Hepatocyte (in vitro differentiated cells): ENCODE measurements around the gene HSPA12A. TPM values are rescaled to one million over a fixed set of nuclear protein-coding genes. Genes with fewer than 3 reads are reported as not detected.

Source experiments
- DNase-seq: peaks from one replicate; pipeline ENCODE4 v3.0.0-alpha.2; 2016; ENCODE audit warnings: low spot score
- H2AFZ ChIP-seq: fragments of 200-600 bp; sonication (generic); 2 replicates; pipeline ENCODE4 v1.6.0; 2016; ENCODE audit warnings: antibody characterized with exemption, mild to moderate bottlenecking
- H3K27ac ChIP-seq: fragments of 200-600 bp; sonication (generic); 2 replicates; pipeline ENCODE4 v1.5.1; 2016; ENCODE audit warnings: mild to moderate bottlenecking
- H3K27me3 ChIP-seq: fragments of 200-600 bp; sonication (generic); 2 replicates; pipeline ENCODE4 v1.6.1; 2016
- H3K36me3 ChIP-seq: fragments of 200-600 bp; sonication (generic); replicated peaks from 2 replicates; pipeline ENCODE4 v1.5.1; 2016; ENCODE audit warnings: low read depth; ENCODE audit not compliant: insufficient read depth
- H3K4me1 ChIP-seq: fragments of 200-600 bp; sonication (generic); 2 replicates; pipeline ENCODE4 v1.5.1; 2016; ENCODE audit warnings: mild to moderate bottlenecking, moderate library complexity; ENCODE audit not compliant: insufficient read depth
- H3K4me2 ChIP-seq: fragments of 200-600 bp; sonication (generic); 2 replicates; pipeline ENCODE4 v1.6.0; 2016
- H3K4me3 ChIP-seq: fragments of 200-600 bp; sonication (generic); 2 replicates; pipeline ENCODE4 v1.5.1; 2016; ENCODE audit warnings: mild to moderate bottlenecking
- H3K79me2 ChIP-seq: fragments of 200-600 bp; sonication (generic); 2 replicates; pipeline ENCODE4 v1.6.0; 2017; ENCODE audit warnings: mild to moderate bottlenecking
- H3K9me2 ChIP-seq: fragments of 200-600 bp; sonication (generic); replicated peaks from 2 replicates; pipeline ENCODE4 v1.6.0; 2017; ENCODE audit warnings: mild to moderate bottlenecking; ENCODE audit not compliant: insufficient read depth
- H3K9me3 ChIP-seq: fragments of 200-600 bp; sonication (generic); 2 replicates; pipeline ENCODE4 v1.5.1; 2016; ENCODE audit warnings: low read depth, mild to moderate bottlenecking
- H4K20me1 ChIP-seq: fragments of 200-600 bp; sonication (generic); 2 replicates; pipeline ENCODE4 v1.6.0; 2016; ENCODE audit warnings: mild to moderate bottlenecking; ENCODE audit not compliant: insufficient read depth, poor library complexity, severe bottlenecking
- CTCF ChIP-seq: fragments of 200-600 bp; sonication (generic); IDR thresholded peaks from 2 replicates; pipeline ENCODE4 v1.5.1; 2016; ENCODE audit warnings: antibody characterized with exemption, mild to moderate bottlenecking; ENCODE audit not compliant: poor library complexity
- EZH2 ChIP-seq: fragments of 200-600 bp; sonication (generic); IDR thresholded peaks from 2 replicates; pipeline ENCODE4 v1.6.1; 2016; ENCODE audit warnings: antibody characterized with exemption, mild to moderate bottlenecking, borderline replicate concordance
- EZH2phosphoT487 ChIP-seq: fragments of 200-600 bp; sonication (generic); IDR thresholded peaks from one replicate; pipeline ENCODE4 v1.6.1; 2018; ENCODE audit warnings: antibody characterized with exemption, mild to moderate bottlenecking, low read depth, moderate library complexity; ENCODE audit not compliant: unreplicated experiment, severe bottlenecking
- WGBS: methylation state at CpG from one replicate; pipeline ENCODE4 v1.1.6; 2016; ENCODE audit warnings: low lambda C conversion rate; ENCODE audit errors: missing lambda C conversion rate; 5-methylcytosine and 5-hydroxymethylcytosine counted together
- polyA plus RNA-seq: library from polyadenylated mRNA; unstranded; fragments of >200 nt; fragmentation: Nextera tagmentation; extraction: Ambion mirVana; gene quantifications from 2 replicates; pipeline ENCODE4 v1.2.1, GENCODE V29; 2016
- total RNA-seq: library from RNA; depleted of rRNA; stranded (reverse); fragments of >200 nt; gene quantifications from 2 replicates; pipeline ENCODE4 v1.2.3, GENCODE V29; 2014

Gene HSPA12A
- total and polyA plus RNA-seq, 2 experiments from 2014 or later: 8.7 to 9.9 TPM

GRCh38 chr10:116764979-116765378 is 22.6 kb upstream of the HSPA12A start:
- Histone ChIP-seq H3K4me2 (no peak overlapping the region), H3K9me3 (no peaks in the 10 kb centered on the region), H3K27me3 (no peaks in the 10 kb centered on the region), H3K9me2 (no peaks in the 10 kb centered on the region), H3K79me2 (no peaks in the 10 kb centered on the region), H2AFZ (no peak overlapping the region), H3K27ac (no peak overlapping the region), H3K4me3 (no peak overlapping the region), H4K20me1 (no peaks in the 10 kb centered on the region), H3K4me1 (peaks cover 12% of the 10 kb centered on the region), H3K36me3 (no peaks in the 10 kb centered on the region)
- DNase-seq: no peak
- TF ChIP-seq EZH2 (no peak), CTCF (no peak), EZH2phosphoT487 (no peak)

GRCh38 chr10:116763440-116763839 is 21.1 kb upstream of the HSPA12A start:
- H3K36me3 ChIP-seq: no peaks in the 10 kb centered on the region
- no peaks in the 10 kb centered on the region for H3K9me3 ChIP-seq
- no peak overlapping the region for H3K4me2 ChIP-seq
- peaks cover 12% of the 10 kb centered on the region for H3K4me1 ChIP-seq
- no peak overlapping the region for H2AFZ ChIP-seq
- no peaks in the 10 kb centered on the region for H3K9me2 ChIP-seq
- WGBS: 86% methylated on average over 2 of the region's 2 CpGs
- no peak overlapping the region for H3K4me3 ChIP-seq
- H3K27ac ChIP-seq: no peak overlapping the region
- H4K20me1 ChIP-seq: no peaks in the 10 kb centered on the region
- no peaks in the 10 kb centered on the region for H3K79me2 ChIP-seq
- no peak for TF ChIP-seq EZH2phosphoT487
- TF ChIP-seq EZH2: no peak
- no peak for TF ChIP-seq CTCF
- no peaks in the 10 kb centered on the region for H3K27me3 ChIP-seq
- no peak for DNase-seq

GRCh38 chr10:116761883-116762282 is 19.5 kb upstream of the HSPA12A start:
- Histone ChIP-seq H3K36me3 (no peaks in the 10 kb centered on the region), H3K4me1 (peaks cover 3% of the 10 kb centered on the region), H3K9me2 (no peaks in the 10 kb centered on the region), H3K4me2 (no peak overlapping the region), H3K27me3 (no peaks in the 10 kb centered on the region), H3K27ac (no peak overlapping the region), H3K4me3 (no peak overlapping the region), H3K79me2 (no peaks in the 10 kb centered on the region), H2AFZ (no peak overlapping the region), H4K20me1 (no peaks in the 10 kb centered on the region), H3K9me3 (no peaks in the 10 kb centered on the region)
- 76% methylated on average over 5 of the region's 5 CpGs for WGBS
- DNase-seq: no peak
- TF ChIP-seq EZH2 (no peak), CTCF (no peak), EZH2phosphoT487 (no peak)

- Histone ChIP-seq H3K4me1 (no peaks in the 10 kb centered on the region), H3K36me3 (no peaks in the 10 kb centered on the region), H3K27ac (no peak overlapping the region), H3K79me2 (no peaks in the 10 kb centered on the region), H4K20me1 (no peaks in the 10 kb centered on the region), H3K27me3 (no peaks in the 10 kb centered on the region), H3K9me2 (no peaks in the 10 kb centered on the region), H3K9me3 (no peaks in the 10 kb centered on the region), H3K4me2 (no peak overlapping the region), H3K4me3 (no peak overlapping the region), H2AFZ (no peak overlapping the region)
- no peak for TF ChIP-seq EZH2phosphoT487
- no peak for DNase-seq
- 78% methylated on average over 8 of the region's 8 CpGs for WGBS
Observed at GRCh38 chr10:116760919-116761318, 18.6 kb upstream of the HSPA12A start.
